H1 (cell line): ENCODE results near the gene CTIF. TPM values are rescaled to one million over a fixed set of nuclear protein-coding genes. Genes with fewer than 3 reads are reported as not detected.

ENCODE experiments used
- CTCF ChIA-PET: fragments of 300-600 bp; sonication (Branson Sonifier 250); formaldehyde crosslinking; loops from one replicate; lab custom pipeline; 2021; ENCODE audit not compliant: partially characterized antibody; lab: Charles Lee
- POLR2A ChIA-PET: fragments of 300-600 bp; sonication (Branson Sonifier 250); formaldehyde crosslinking; loops from one replicate; lab custom pipeline; 2021; ENCODE audit warnings: inconsistent platforms; ENCODE audit not compliant: partially characterized antibody; lab: Charles Lee
- DNase-seq, 2 experiments: peaks; one replicate each; pipeline versions ENCODE4 v3.0.0 to v3.0.0-alpha.2; 2010 to 2022; ENCODE audit warnings: low spot score in 2 of 2, low read depth in 1 of 2, mixed read lengths in 1 of 2
- FAIRE-seq: peaks from 2 replicates; lab custom pipeline; 2011; peaks lifted over from hg19 to GRCh38; lab: Jason Lieb, UNC
- H2AFZ ChIP-seq: 2 replicates; pipeline ENCODE4 v1.8.1; 2012; ENCODE audit warnings: low read length, inconsistent platforms
- H2AK5ac ChIP-seq: 2 replicates; pipeline ENCODE4 v1.6.1; 2013; ENCODE audit warnings: low read depth, low read length
- H2BK120ac ChIP-seq: replicated peaks from 2 replicates; pipeline ENCODE3; 2013; ENCODE audit warnings: low read depth, low read length, inconsistent platforms
- H2BK12ac ChIP-seq: 2 replicates; pipeline ENCODE4 v1.6.1; 2013; ENCODE audit warnings: low read depth, low read length
- H2BK15ac ChIP-seq: 2 replicates; pipeline ENCODE4 v1.6.1; 2013; ENCODE audit warnings: low read length
- H2BK20ac ChIP-seq: 2 replicates; pipeline ENCODE4 v1.6.1; 2013; ENCODE audit warnings: low read length
- H2BK5ac ChIP-seq: 2 replicates; pipeline ENCODE4 v1.6.1; 2013; ENCODE audit warnings: low read depth, low read length
- H3K14ac ChIP-seq: 2 replicates; pipeline ENCODE4 v1.6.1; 2013; ENCODE audit warnings: inconsistent platforms; ENCODE audit not compliant: insufficient read length
- H3K18ac ChIP-seq: 2 replicates; pipeline ENCODE4 v1.6.1; 2013; ENCODE audit warnings: low read length; ENCODE audit errors: extremely low read depth
- H3K23ac ChIP-seq: 2 replicates; pipeline ENCODE4 v1.6.1; 2013; ENCODE audit warnings: inconsistent platforms; ENCODE audit not compliant: insufficient read length
- H3K23me2 ChIP-seq: 2 replicates; pipeline ENCODE4 v1.6.1; 2013; ENCODE audit warnings: low read depth, low read length
- H3K27ac ChIP-seq: 2 replicates; pipeline ENCODE4 v1.6.1; 2011; ENCODE audit warnings: low read depth, low read length, inconsistent platforms
- H3K27me3 ChIP-seq, 4 experiments: replicated peaks in 1 of 4; 1 replicate in 1 of 4; 2 replicates in 3 of 4; pipeline versions ENCODE4 v1.6.1 to v1.8.1; 2011 to 2013; ENCODE audit warnings: low read length in 3 of 4, mild to moderate bottlenecking in 3 of 4, inconsistent platforms in 2 of 4, mixed read lengths in 2 of 4, moderate library complexity in 1 of 4; ENCODE audit not compliant: control insufficient read depth in 3 of 4, insufficient read depth in 3 of 4; ENCODE audit errors: extremely low read depth in 1 of 4
- H3K36me3 ChIP-seq, 4 experiments: 2 replicates each; pipeline versions ENCODE4 v1.6.1 to v1.8.1; 2011 to 2013; ENCODE audit warnings: mild to moderate bottlenecking in 4 of 4, low read length in 3 of 4, moderate library complexity in 2 of 4, control low read depth in 1 of 4, inconsistent platforms in 1 of 4; ENCODE audit not compliant: insufficient read depth in 4 of 4, control insufficient read depth in 2 of 4
- H3K4ac ChIP-seq: replicated peaks from 2 replicates; pipeline ENCODE3; 2013; ENCODE audit warnings: low read length, low read depth, mixed read lengths, inconsistent platforms; ENCODE audit not compliant: insufficient read length
- H3K4me1 ChIP-seq, 4 experiments: replicated peaks in 1 of 4; 1 replicate in 1 of 4; 2 replicates in 3 of 4; pipeline versions ENCODE4 v1.6.1 to v1.8.1; 2011 to 2013; ENCODE audit warnings: low read length in 3 of 4, inconsistent platforms in 2 of 4, mixed read lengths in 1 of 4; ENCODE audit not compliant: insufficient read depth in 4 of 4, control insufficient read depth in 3 of 4
- H3K4me2 ChIP-seq, 2 experiments: 2 replicates each; pipeline versions ENCODE4 v1.6.1 to v1.8.1; 2011 to 2013; ENCODE audit warnings: low read depth in 2 of 2, low read length in 2 of 2, control low read depth in 1 of 2, inconsistent platforms in 1 of 2, mild to moderate bottlenecking in 1 of 2; ENCODE audit not compliant: insufficient read depth in 1 of 2
- H3K4me3 ChIP-seq, 4 experiments: fragments of 200-600, 300-600 bp in 1 of 4; sonication (generic), shearing (Covaris generic), sonication (Bioruptor Twin) in 1 of 4; 2 replicates each; pipeline versions ENCODE4 v1.5.1 to v1.8.1; 2011 to 2016; ENCODE audit warnings: low read length in 4 of 4, low read depth in 3 of 4, control low read depth in 2 of 4, inconsistent platforms in 2 of 4, mild to moderate bottlenecking in 2 of 4, mixed read lengths in 1 of 4, moderate library complexity in 1 of 4; ENCODE audit not compliant: insufficient read depth in 2 of 4; ENCODE audit errors: extremely low read depth in 1 of 4
- H3K56ac ChIP-seq: replicated peaks from 2 replicates; pipeline ENCODE3; 2013; ENCODE audit warnings: low read depth, mild to moderate bottlenecking, mixed read lengths, low read length, inconsistent platforms; ENCODE audit not compliant: insufficient read length
- H3K79me1 ChIP-seq: 2 replicates; pipeline ENCODE4 v1.6.1; 2013; ENCODE audit warnings: low read depth, low read length, control low read depth
- H3K79me2 ChIP-seq, 2 experiments: 2 replicates each; pipeline versions ENCODE4 v1.6.1 to v1.8.1; 2012 to 2013; ENCODE audit warnings: low read length in 2 of 2, mild to moderate bottlenecking in 2 of 2, inconsistent platforms in 1 of 2; ENCODE audit not compliant: insufficient read depth in 2 of 2, control insufficient read depth in 1 of 2
- H3K9ac ChIP-seq, 4 experiments: replicated peaks in 1 of 4; 1 replicate in 1 of 4; 2 replicates in 3 of 4; pipeline versions ENCODE4 v1.6.1 to v1.8.1; 2011 to 2013; ENCODE audit warnings: low read depth in 3 of 4, low read length in 3 of 4, control low read depth in 2 of 4, mild to moderate bottlenecking in 2 of 4, moderate library complexity in 2 of 4, inconsistent platforms in 1 of 4; ENCODE audit errors: extremely low read depth in 1 of 4
- H3K9me3 ChIP-seq, 2 experiments: 2 replicates each; pipeline versions ENCODE4 v1.6.1 to v1.8.1; 2012 to 2013; ENCODE audit warnings: mild to moderate bottlenecking in 2 of 2, moderate library complexity in 2 of 2, control low read depth in 1 of 2, inconsistent platforms in 1 of 2, low read depth in 1 of 2, low read length in 1 of 2, mixed read lengths in 1 of 2; ENCODE audit not compliant: insufficient read depth in 2 of 2
- H4K20me1 ChIP-seq, 2 experiments: replicated peaks in 1 of 2; 2 replicates each; pipeline versions ENCODE3 to v1.8.1; 2011 to 2013; ENCODE audit warnings: inconsistent platforms in 2 of 2, low read length in 2 of 2, mild to moderate bottlenecking in 1 of 2; ENCODE audit not compliant: insufficient read depth in 2 of 2, control insufficient read depth in 1 of 2
- H4K5ac ChIP-seq: 2 replicates; pipeline ENCODE4 v1.6.1; 2013; ENCODE audit warnings: low read length, low read depth, mixed read lengths, inconsistent platforms; ENCODE audit not compliant: insufficient read length
- H4K8ac ChIP-seq: 2 replicates; pipeline ENCODE4 v1.8.0; 2013; ENCODE audit warnings: mild to moderate bottlenecking, moderate library complexity, low read length, inconsistent platforms; ENCODE audit not compliant: insufficient read depth; ENCODE audit errors: extremely low read depth
- H4K91ac ChIP-seq: replicated peaks from 2 replicates; pipeline ENCODE3; 2013; ENCODE audit warnings: low read length, mixed read lengths, inconsistent platforms; ENCODE audit not compliant: insufficient read length
- BRCA1 ChIP-seq: IDR thresholded peaks from 2 replicates; pipeline ENCODE4 v1.6.1; 2012; ENCODE audit warnings: low read depth, low read length, improper control_type of control experiment
- CEBPB ChIP-seq: IDR thresholded peaks from 2 replicates; pipeline ENCODE4 v1.6.1; 2012; ENCODE audit warnings: low read depth, low read length
- CREB1 ChIP-seq: IDR thresholded peaks from 2 replicates; pipeline ENCODE4 v1.6.1; 2012; ENCODE audit warnings: inconsistent platforms
- EGR1 ChIP-seq: IDR thresholded peaks from 2 replicates; pipeline ENCODE4 v1.6.1; 2011; ENCODE audit warnings: low read depth, low read length, borderline replicate concordance
- EP300 ChIP-seq, 2 experiments: IDR thresholded peaks; 1 replicate in 1 of 2; 2 replicates in 1 of 2; pipeline ENCODE4 v1.6.1; 2011 to 2012; ENCODE audit warnings: low read depth in 2 of 2, low read length in 2 of 2, mild to moderate bottlenecking in 2 of 2, borderline replicate concordance in 1 of 2, inconsistent platforms in 1 of 2, moderate library complexity in 1 of 2
- HDAC6 ChIP-seq: IDR thresholded peaks from one replicate; pipeline ENCODE4 v1.7.1; 2012; ENCODE audit warnings: low read depth, mild to moderate bottlenecking, inconsistent platforms, low read length, moderate library complexity
- NANOG ChIP-seq: IDR thresholded peaks from 2 replicates; pipeline ENCODE4 v1.6.1; 2011; ENCODE audit warnings: low read length, low read depth, mild to moderate bottlenecking, inconsistent platforms; ENCODE audit not compliant: insufficient read depth, poor library complexity, severe bottlenecking
- POLR2AphosphoS5 ChIP-seq: IDR thresholded peaks from 2 replicates; pipeline ENCODE4 v1.6.1; 2011; ENCODE audit warnings: low read depth, low read length
- RBBP5 ChIP-seq: IDR thresholded peaks from 2 replicates; pipeline ENCODE4 v1.7.1; 2012; ENCODE audit warnings: low read depth, mild to moderate bottlenecking, inconsistent platforms, low read length, moderate library complexity, borderline replicate concordance
- TCF12 ChIP-seq: IDR thresholded peaks from 2 replicates; pipeline ENCODE4 v1.6.1; 2011; ENCODE audit warnings: low read depth, mild to moderate bottlenecking, low read length
- WGBS, 2 experiments: shearing (Covaris generic) in 1 of 2; methylation state at CpG; one replicate each; pipeline versions ENCODE4 v1.1.6 to v1.1.7; 2013 to 2015; ENCODE audit warnings: low lambda C conversion rate in 2 of 2, mixed read lengths in 2 of 2, inconsistent platforms in 1 of 2, low coverage in 1 of 2, missing lambda C conversion rate in 1 of 2; ENCODE audit not compliant: insufficient replicate concordance in 2 of 2, insufficient coverage in 1 of 2, insufficient read length in 1 of 2; ENCODE audit errors: extremely low coverage in 1 of 2, missing lambda C conversion rate in 1 of 2; 5-methylcytosine and 5-hydroxymethylcytosine counted together
- polyA plus RNA-seq, 7 experiments: library from polyadenylated mRNA; depleted of rRNA in 3 of 7; stranded (reverse) in 5 of 7; unstranded in 2 of 7; fragments of >200 nt in 5 of 7; fragments of 200-250 nt in 2 of 7; gene quantifications; 1 replicate in 5 of 7; 2 replicates in 1 of 7; 4 replicates in 1 of 7; pipeline versions ENCODE4 v1.2.1 to v1.2.3, GENCODE V29; 2011 to 2013; ENCODE audit warnings: missing spikeins in 2 of 7, mixed read lengths in 2 of 7
- total RNA-seq: library from RNA; stranded (reverse); fragmentation: NEBNext Ultra II Directional; extraction: Animal tissue kit (Norgen Biotek cat#: 25700); gene quantifications from 2 replicates; pipeline ENCODE4 v1.2.1, GENCODE V29; 2021
- TF ChIP-seq, protein P1 (sequence below): IDR thresholded peaks from 2 replicates; pipeline ENCODE4 v1.6.1; 2012; ENCODE audit warnings: inconsistent platforms

CTIF gene
- total and polyA plus RNA-seq, 2 of the 8 experiments (the other 6 are each of a cell fraction or from before 2014, with no cell fraction given) = 9.0 to 17.8 TPM

DNA sequence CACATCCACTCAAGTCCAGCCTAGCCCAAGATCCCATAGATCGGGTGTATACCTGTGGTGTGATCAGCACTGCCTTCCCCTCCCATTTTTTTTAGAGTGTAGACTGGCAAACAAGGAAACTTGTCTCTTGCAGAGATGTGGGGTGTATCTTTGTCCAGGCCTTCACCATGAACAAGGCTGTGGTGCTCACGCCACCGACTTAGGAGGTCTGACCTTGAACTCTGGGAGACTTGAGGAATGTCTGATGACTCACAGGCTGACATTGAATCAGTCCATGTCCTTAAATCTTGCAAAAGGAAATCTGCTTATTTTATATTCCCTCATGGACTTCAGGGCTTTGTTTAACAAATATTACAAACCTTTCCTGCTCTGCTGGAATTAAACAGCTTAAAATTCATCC lies 4.5 kb upstream of the CTIF start:
- Histone ChIP-seq H2BK120ac (no peak overlapping the region), H3K79me1 (no peaks in the 10 kb centered on the region), H2AFZ (no peak overlapping the region), H4K91ac (no peak overlapping the region), H3K56ac (no peak overlapping the region), H3K14ac (no peak overlapping the region), H2AK5ac (no peak overlapping the region), H3K23ac (no peak overlapping the region), H2BK5ac (no peak overlapping the region), H2BK20ac (no peak overlapping the region), H3K4ac (no peak overlapping the region), H3K9ac (no peak overlapping the region), H4K8ac (no peak overlapping the region), H3K18ac (no peak overlapping the region), H3K36me3 (no peaks in the 10 kb centered on the region), H3K4me1 (peaks cover 3 to 7% (median 4%) of the 10 kb centered on the region in 4 experiments; a peak in 4 of 7 replicates)
- DNase-seq (no peak), FAIRE-seq (no peak)
- POLR2A ChIA-PET = no interaction called here
- CTCF ChIA-PET = interaction anchor here (1.0 kb wide), 1 partner anchor 71 kb away, joined by 4 read pairs; no protein-coding TSS in a partner anchor
- 90% methylated on average over 3 of the region's 3 CpGs; no CpG with 5 or more reads in 1 of the 2 experiments for WGBS, 2 experiments
- no peak for TF ChIP-seq BRCA1
- no peak for TF ChIP-seq EP300 (IDR thresholded peaks at IDR 0.05; ENCODE audit: borderline replicate concordance in 1 of 2, low read depth in 2 of 2, low read length in 2 of 2)
- TF ChIP-seq RBBP5 = no peak
- no peak for TF ChIP-seq EGR1
- TF ChIP-seq CREB1 = no peak
- no peak for TF ChIP-seq TCF12
- TF ChIP-seq CEBPB = no peak
- TF ChIP-seq POLR2AphosphoS5 = no peak
- TF ChIP-seq, protein P1, sequence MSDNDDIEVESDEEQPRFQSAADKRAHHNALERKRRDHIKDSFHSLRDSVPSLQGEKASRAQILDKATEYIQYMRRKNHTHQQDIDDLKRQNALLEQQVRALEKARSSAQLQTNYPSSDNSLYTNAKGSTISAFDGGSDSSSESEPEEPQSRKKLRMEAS = no peak
- no peak for TF ChIP-seq NANOG
- no peak for TF ChIP-seq HDAC6
- TF ChIP-seq, all 59 proteins: peak for 0
- H4K20me1 ChIP-seq = no peaks in the 10 kb centered on the region
- no peak overlapping the region for H3K4me2 ChIP-seq
- no peak overlapping the region for H4K5ac ChIP-seq
- H3K23me2 ChIP-seq = peaks cover 7% of the 10 kb centered on the region
- no peaks in the 10 kb centered on the region for H3K79me2 ChIP-seq
- H2BK15ac ChIP-seq = no peak overlapping the region
- no peak overlapping the region for H3K27ac ChIP-seq
- no peak overlapping the region for H2BK12ac ChIP-seq
- no peak overlapping the region for H3K4me3 ChIP-seq
- no peaks in the 10 kb centered on the region for H3K9me3 ChIP-seq
- H3K27me3 ChIP-seq = no peaks in the 10 kb centered on the region; a peak in 1 of 7 replicates
